Epithelial cell of esophagus (primary cell): ENCODE data around the gene ZBTB26.

Experiments
- DNase-seq: peaks from one replicate; pipeline ENCODE4 v3.0.0; 2010; ENCODE audit warnings: low read depth
- H3K4me3 ChIP-seq: 2 replicates; pipeline ENCODE4 v1.5.1; 2011; ENCODE audit warnings: mild to moderate bottlenecking, low read length, control low read depth
- TF ChIP-seq, protein P1 (sequence below): IDR thresholded peaks from 2 replicates; pipeline ENCODE4 v1.5.1; 2011; ENCODE audit warnings: low read depth, mild to moderate bottlenecking, low read length, control low read depth, inconsistent platforms; ENCODE audit not compliant: insufficient read depth; ENCODE audit errors: missing control alignments

The ZBTB26 gene

DNA sequence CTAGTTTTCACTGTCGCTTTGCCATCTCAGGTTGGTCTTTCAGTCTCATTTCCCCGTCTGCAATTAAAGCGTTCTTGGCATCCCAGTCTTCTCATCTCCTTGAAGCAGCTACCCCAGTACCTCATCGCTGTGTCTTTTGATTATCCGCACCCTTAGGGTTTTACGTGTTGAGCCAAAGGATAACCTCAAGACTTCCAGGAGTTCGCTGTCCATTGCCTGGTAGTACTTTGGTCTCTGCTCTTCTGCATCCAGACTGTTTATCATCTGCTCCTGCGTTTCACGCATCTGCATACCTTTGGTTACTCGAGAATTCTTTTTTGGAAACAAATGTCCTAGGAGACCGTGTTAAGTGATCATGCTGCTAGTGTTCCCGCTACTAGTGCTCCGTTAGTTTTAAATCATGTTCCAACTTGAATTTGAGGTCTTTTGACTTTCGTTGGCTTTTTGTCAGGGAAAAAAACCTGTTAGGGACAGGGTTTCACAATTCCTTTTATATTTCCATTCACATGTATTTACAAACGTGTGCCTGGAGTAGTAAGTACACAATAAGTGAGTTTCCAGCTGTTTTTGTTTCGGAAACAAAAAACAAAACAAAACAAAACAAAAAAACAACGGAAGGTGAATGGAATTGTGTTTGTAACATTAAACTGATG is 10.4 kb upstream of the ZBTB26 start:
- TF ChIP-seq, protein P1, sequence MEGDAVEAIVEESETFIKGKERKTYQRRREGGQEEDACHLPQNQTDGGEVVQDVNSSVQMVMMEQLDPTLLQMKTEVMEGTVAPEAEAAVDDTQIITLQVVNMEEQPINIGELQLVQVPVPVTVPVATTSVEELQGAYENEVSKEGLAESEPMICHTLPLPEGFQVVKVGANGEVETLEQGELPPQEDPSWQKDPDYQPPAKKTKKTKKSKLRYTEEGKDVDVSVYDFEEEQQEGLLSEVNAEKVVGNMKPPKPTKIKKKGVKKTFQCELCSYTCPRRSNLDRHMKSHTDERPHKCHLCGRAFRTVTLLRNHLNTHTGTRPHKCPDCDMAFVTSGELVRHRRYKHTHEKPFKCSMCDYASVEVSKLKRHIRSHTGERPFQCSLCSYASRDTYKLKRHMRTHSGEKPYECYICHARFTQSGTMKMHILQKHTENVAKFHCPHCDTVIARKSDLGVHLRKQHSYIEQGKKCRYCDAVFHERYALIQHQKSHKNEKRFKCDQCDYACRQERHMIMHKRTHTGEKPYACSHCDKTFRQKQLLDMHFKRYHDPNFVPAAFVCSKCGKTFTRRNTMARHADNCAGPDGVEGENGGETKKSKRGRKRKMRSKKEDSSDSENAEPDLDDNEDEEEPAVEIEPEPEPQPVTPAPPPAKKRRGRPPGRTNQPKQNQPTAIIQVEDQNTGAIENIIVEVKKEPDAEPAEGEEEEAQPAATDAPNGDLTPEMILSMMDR = no peak
- peak overlapping the region; percentile 63 for H3K4me3 ChIP-seq
- peak; percentile 72 for DNase-seq

DNA sequence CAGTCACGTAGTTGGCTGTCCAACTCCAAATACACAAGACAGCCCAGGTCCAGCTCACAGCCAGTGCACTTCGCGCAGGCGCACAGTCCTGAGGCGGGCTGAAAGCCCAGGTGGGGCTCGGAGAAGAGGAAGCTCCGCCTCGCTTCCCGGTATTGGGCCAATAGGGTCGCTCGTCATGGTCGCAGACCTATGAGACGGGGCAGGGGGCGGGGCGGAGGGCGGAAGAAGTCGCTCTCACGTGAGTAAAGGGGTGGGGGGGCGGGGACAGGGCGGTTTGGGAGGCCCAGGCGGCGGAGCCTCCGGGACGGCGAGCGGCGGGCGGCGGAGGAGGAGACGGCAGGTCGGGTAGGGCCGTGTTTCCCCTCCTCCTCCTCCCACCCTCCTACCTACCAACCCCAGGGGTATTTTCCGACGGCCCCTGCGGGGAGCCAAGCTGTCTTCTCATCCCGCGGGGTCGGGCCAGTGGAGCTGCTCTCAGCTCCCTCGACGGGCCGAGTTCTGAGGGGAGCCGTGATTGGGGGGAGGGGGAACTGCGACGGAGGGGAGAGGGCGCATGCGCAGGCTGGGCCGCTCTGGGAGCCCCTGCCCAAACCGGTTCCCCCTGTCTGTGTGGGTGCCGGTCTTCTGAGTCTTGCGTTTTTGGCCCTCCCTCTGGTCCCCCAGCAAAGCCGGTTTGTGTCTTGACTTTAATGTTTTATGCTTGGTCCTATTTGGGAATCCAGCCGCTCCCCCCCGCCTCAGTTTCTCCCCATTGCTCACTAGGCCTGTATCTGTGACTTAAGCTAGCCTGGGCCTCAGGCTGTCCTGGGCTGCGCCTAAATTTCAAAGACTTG is 9.7 kb upstream of the ZBTB26 start, which contains the start of gene RABGAP1:
Gene RABGAP1 (plus strand): TSS at position 272 of the 833 bp plus-strand sequence. CDS start 16,040 bp downstream, outside the sequence.
- peak within 1 kb of the TSS; percentile 63 for H3K4me3 ChIP-seq
- peak; percentile 99 for DNase-seq
- TF ChIP-seq, protein P1 = no peak

DNA sequence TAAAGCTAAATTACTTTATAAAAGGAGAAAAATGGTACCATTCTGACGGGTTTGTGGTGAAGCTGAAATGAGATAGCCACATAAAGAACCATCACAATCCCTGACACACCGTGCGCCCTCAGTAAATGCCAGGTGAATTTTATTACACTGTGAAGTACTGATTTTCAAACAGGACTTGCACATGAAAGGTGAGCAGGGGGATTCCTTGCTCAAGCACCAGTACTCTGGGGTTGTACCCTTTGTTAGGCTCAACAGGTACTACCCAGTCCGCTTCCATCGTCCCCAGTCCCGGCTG is 9.1 kb upstream of the ZBTB26 start:
- no peak for DNase-seq
- TF ChIP-seq, protein P1 = no peak
- peak overlapping the region; percentile 29 for H3K4me3 ChIP-seq

DNA sequence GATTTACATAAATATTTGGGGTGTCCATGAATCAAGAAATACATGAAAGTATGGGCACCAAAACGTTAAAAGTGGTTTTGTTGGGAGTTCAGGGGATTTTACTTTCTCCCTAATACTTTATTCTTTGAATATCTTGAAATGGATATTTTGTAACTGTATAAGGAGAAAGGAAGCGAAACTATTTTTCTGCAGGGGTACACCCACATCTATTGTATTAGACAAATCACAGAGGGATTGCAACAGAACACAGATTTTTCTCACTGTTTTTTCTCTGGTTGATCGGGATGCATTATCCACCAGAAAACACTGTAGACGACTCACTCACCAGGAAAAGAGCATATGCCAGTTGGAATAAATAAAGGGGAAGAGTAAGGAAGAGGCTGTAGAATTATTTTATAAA is 8.3 kb upstream of the ZBTB26 start:
- TF ChIP-seq, protein P1 = no peak
- no peak for DNase-seq
- H3K4me3 ChIP-seq = no peak overlapping the region

DNA sequence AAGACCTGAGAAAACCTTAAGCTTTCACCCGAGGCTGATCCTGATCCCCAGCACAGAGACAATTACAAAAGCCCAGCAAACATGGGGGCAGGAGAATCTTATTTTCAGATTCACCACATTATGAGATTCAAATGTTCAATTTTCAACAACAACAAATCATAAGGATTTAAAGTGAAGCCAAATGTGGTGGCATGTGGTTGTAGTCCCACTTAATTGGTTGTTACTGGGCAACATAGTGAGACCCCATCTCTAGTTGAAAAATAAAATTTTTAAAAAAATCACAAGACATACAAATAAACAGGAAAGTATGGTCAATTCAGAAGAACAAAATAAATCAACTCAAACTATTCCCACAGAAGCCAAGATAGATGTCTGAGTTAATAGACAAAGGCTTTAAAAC is 5.6 kb upstream of the ZBTB26 start:
- TF ChIP-seq, protein P1 = no peak
- no peak overlapping the region for H3K4me3 ChIP-seq
- no peak for DNase-seq

DNA sequence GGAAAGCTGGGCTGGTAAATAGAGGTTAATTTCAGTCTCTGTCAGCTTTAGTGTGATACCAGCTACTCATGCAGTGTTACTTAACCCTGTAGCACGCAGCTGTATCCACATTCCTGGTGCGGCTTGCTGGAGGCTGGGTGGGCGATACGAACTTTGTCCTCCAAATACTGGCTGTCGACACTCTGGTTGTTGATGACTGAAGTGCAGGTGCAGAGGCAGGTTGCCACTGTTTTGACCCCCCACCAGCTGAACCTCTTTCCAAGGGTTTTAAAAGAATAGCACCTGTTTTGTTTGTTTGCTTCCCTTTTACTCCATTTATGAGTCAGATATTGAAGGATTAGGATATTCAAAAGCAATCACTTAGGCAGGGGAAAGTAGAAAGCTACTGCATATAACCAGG is 5.2 kb upstream of the ZBTB26 start:
- H3K4me3 ChIP-seq = no peak overlapping the region
- no peak for DNase-seq
- TF ChIP-seq, protein P1 = no peak
